Measurements from ENCODE around the gene RIN2.

The RIN2 gene

GRCh38 chr20:19725814-19726525 lies 32.1 kb upstream of the RIN2 start:
- no peak for TF ChIP-seq CTCF (IDR thresholded peaks at IDR 0.05)
- Histone ChIP-seq H3K27ac (no peak overlapping the region), H3K4me3 (no peak overlapping the region)
- DNase-seq (ENCODE audit: low spot score): no peak

- TF ChIP-seq CTCF (IDR thresholded peaks at IDR 0.05): no peak
- Histone ChIP-seq H3K27ac (no peak overlapping the region), H3K4me3 (no peak overlapping the region)
- peak; percentile 61 for DNase-seq (ENCODE audit: low spot score)
Observed at GRCh38 chr20:19727251-19727847, 30.7 kb upstream of the RIN2 start.

GRCh38 chr20:19729672-19730071 lies 28.4 kb upstream of the RIN2 start:
- peak; percentile 47 for DNase-seq (ENCODE audit: low spot score)
- no peak overlapping the region for H3K4me3 ChIP-seq
- H3K27ac ChIP-seq: no peak overlapping the region
- no peak for TF ChIP-seq CTCF (IDR thresholded peaks at IDR 0.05)

GRCh38 chr20:19730706-19731105 lies 27.4 kb upstream of the RIN2 start:
- Histone ChIP-seq H3K27ac (no peak overlapping the region), H3K4me3 (no peak overlapping the region)
- TF ChIP-seq CTCF (IDR thresholded peaks at IDR 0.05): no peak
- DNase-seq (ENCODE audit: low spot score): peak; percentile 26

- H3K27ac ChIP-seq: peak overlapping the region; percentile 31 to 36
- DNase-seq (ENCODE audit: low spot score): peak; percentile 4
- H3K4me3 ChIP-seq: no peak overlapping the region
- no peak for TF ChIP-seq CTCF (IDR thresholded peaks at IDR 0.05)
Observed at GRCh38 chr20:19734811-19735210, 23.2 kb upstream of the RIN2 start.

GRCh38 chr20:19735446-19735845 lies 22.6 kb upstream of the RIN2 start:
- DNase-seq (ENCODE audit: low spot score): peak; percentile 87

More at GRCh38 chr20:19735446-19735845, 22.6 kb upstream of the RIN2 start:
- TF ChIP-seq CTCF (IDR thresholded peaks at IDR 0.05): no peak
- Histone ChIP-seq H3K27ac (peak overlapping the region; percentile 31 to 67), H3K4me3 (peak overlapping the region; percentile 3)

Data from coronary artery (tissue), 2 donors.